A673 (cell line): ENCODE measurements around the gene COBL. TPM values are rescaled to one million over a fixed set of nuclear protein-coding genes. Genes with fewer than 3 reads are reported as not detected.

Source experiments
- BruUV-seq: library from RNA; stranded (reverse); fragments of 400-500 nt; replicated peaks from 2 replicates; lab custom pipeline; 2021; lab: Mats Ljungman, UMichigan
- CTCF ChIA-PET: fragments of 300-600 bp; sonication (Branson Sonifier 250); formaldehyde crosslinking; loops from one replicate; lab custom pipeline; 2022; ENCODE audit warnings: antibody characterized with exemption; lab: Charles Lee
- POLR2A ChIA-PET: fragments of 300-600 bp; sonication (Branson Sonifier 250); formaldehyde crosslinking; loops from one replicate; lab custom pipeline; 2022; ENCODE audit warnings: antibody characterized with exemption; ENCODE audit not compliant: low non-redundant PET; lab: Charles Lee
- DNase-seq: peaks from one replicate; pipeline ENCODE4 v3.0.0-alpha.2; 2015; ENCODE audit warnings: low spot score
- H3K27ac ChIP-seq: fragments of 200-600 bp; sonication (generic); 2 replicates; pipeline ENCODE4 v1.5.1; 2016; ENCODE audit warnings: mixed run types, low read depth, mild to moderate bottlenecking, mixed read lengths, antibody characterized with exemption, low read length; ENCODE audit not compliant: poor library complexity, severe bottlenecking
- H3K27me3 ChIP-seq: fragments of 200-600 bp; sonication (generic); replicated peaks from 2 replicates; pipeline ENCODE4 v1.6.1; 2017; ENCODE audit warnings: mixed run types, low read depth, mild to moderate bottlenecking, mixed read lengths, antibody characterized with exemption, low read length; ENCODE audit not compliant: insufficient read depth, poor library complexity
- H3K36me3 ChIP-seq: fragments of 200-600 bp; sonication (generic); 2 replicates; pipeline ENCODE4 v1.6.1; 2016; ENCODE audit warnings: mixed run types, mild to moderate bottlenecking, mixed read lengths, antibody characterized with exemption, low read length; ENCODE audit not compliant: insufficient read depth, poor library complexity, severe bottlenecking
- H3K4me1 ChIP-seq: fragments of 200-600 bp; sonication (generic); 2 replicates; pipeline ENCODE4 v1.6.1; 2017; ENCODE audit warnings: mixed run types, mild to moderate bottlenecking, mixed read lengths, antibody characterized with exemption, low read length; ENCODE audit not compliant: insufficient read depth, poor library complexity, severe bottlenecking
- H3K4me3 ChIP-seq: fragments of 200-600 bp; sonication (generic); 2 replicates; pipeline ENCODE4 v1.5.1; 2016; ENCODE audit warnings: low read depth, mixed run types, mild to moderate bottlenecking, mixed read lengths, low read length; ENCODE audit not compliant: poor library complexity, severe bottlenecking
- H3K9me3 ChIP-seq: fragments of 200-600 bp; sonication (generic); 2 replicates; pipeline ENCODE4 v1.6.1; 2016; ENCODE audit warnings: mixed run types, low read depth, mild to moderate bottlenecking, mixed read lengths, antibody characterized with exemption, low read length; ENCODE audit not compliant: poor library complexity, severe bottlenecking
- CTCF ChIP-seq: fragments of 300-800, 200-600 bp; sonication (generic); conservative IDR thresholded peaks from 2 replicates; pipeline ENCODE4 v1.5.1; 2017; ENCODE audit warnings: low read depth, mild to moderate bottlenecking, antibody characterized with exemption, low read length, moderate library complexity, mixed read lengths
- EZH2 ChIP-seq: fragments of 200-600 bp; sonication (generic); IDR thresholded peaks from 2 replicates; pipeline ENCODE4 v1.6.1; 2017; ENCODE audit warnings: borderline replicate concordance, low read depth, mild to moderate bottlenecking, mixed read lengths, antibody characterized with exemption, low read length; ENCODE audit not compliant: poor library complexity, severe bottlenecking
- intact Hi-C: fragments of 100-400 bp; cut with micrococcal nuclease; formaldehyde crosslinking; loops from one replicate; pipeline ENCODE4 v1.10.0; 2022; ENCODE audit not compliant: unreplicated experiment
- total RNA-seq: library from RNA; stranded (reverse); gene quantifications from 2 replicates; pipeline ENCODE4 v1.2.3, GENCODE V29; 2021

Gene COBL
- total RNA-seq, 1 experiment from 2014 or later = not detected

- TF ChIP-seq CTCF = no peak
- TF ChIP-seq EZH2 = no peak
- Histone ChIP-seq H3K4me1 (no peaks in the 10 kb centered on the region), H3K9me3 (no peaks in the 10 kb centered on the region), H3K36me3 (no peaks in the 10 kb centered on the region), H3K27me3 (no peaks in the 10 kb centered on the region), H3K27ac (no peak overlapping the region), H3K4me3 (no peak overlapping the region)
- CTCF ChIA-PET = no interaction called here
- no TSS peak for BruUV-seq
- intact Hi-C loops = no loop called here
- POLR2A ChIA-PET = no interaction called here
- DNase-seq = no peak
Measured at GRCh38 chr7:51276091-51276605, 40.5 kb downstream of the COBL start.

- CTCF ChIA-PET = no interaction called here
- H3K4me1 ChIP-seq = no peaks in the 10 kb centered on the region
Measured at GRCh38 chr7:51275532-51275931, 41.1 kb downstream of the COBL start.

GRCh38 chr7:51274955-51275354 lies 41.7 kb downstream of the COBL start:
- no peaks in the 10 kb centered on the region for H3K36me3 ChIP-seq
- H3K27ac ChIP-seq = no peak overlapping the region
- H3K9me3 ChIP-seq = no peaks in the 10 kb centered on the region
- intact Hi-C loops = no loop called here
- H3K4me3 ChIP-seq = no peak overlapping the region
- DNase-seq = no peak
- BruUV-seq = no TSS peak
- TF ChIP-seq EZH2 (no peak), CTCF (no peak)
- ChIA-PET CTCF (no interaction called here), POLR2A (no interaction called here)
- H3K27me3 ChIP-seq = no peaks in the 10 kb centered on the region
- no peaks in the 10 kb centered on the region for H3K4me1 ChIP-seq

More at GRCh38 chr7:51275532-51275931, 41.1 kb downstream of the COBL start:
- H3K9me3 ChIP-seq = no peaks in the 10 kb centered on the region
- DNase-seq = no peak
- H3K27ac ChIP-seq = no peak overlapping the region
- TF ChIP-seq CTCF (no peak), EZH2 (no peak)
- intact Hi-C loops = no loop called here
- no peaks in the 10 kb centered on the region for H3K36me3 ChIP-seq
- no peaks in the 10 kb centered on the region for H3K27me3 ChIP-seq
- POLR2A ChIA-PET = no interaction called here
- no TSS peak for BruUV-seq
- H3K4me3 ChIP-seq = no peak overlapping the region
